NCI-H2227 (cell line): ENCODE data around the gene CRYBG2.
A peak's percentile ranks its signal among the peaks of the same experiment; 100 is the strongest.
"Not testable (repeated sequence)": the region's sequence is repeated elsewhere in the genome, so short reads cannot be mapped to it uniquely, and the experiment has no call there.

Experiments
- DNase-seq: peaks from one replicate; lab custom pipeline; 2025; ENCODE audit not compliant: unreplicated experiment; lab: John Stamatoyannopoulos, UW

Gene CRYBG2, protein sequence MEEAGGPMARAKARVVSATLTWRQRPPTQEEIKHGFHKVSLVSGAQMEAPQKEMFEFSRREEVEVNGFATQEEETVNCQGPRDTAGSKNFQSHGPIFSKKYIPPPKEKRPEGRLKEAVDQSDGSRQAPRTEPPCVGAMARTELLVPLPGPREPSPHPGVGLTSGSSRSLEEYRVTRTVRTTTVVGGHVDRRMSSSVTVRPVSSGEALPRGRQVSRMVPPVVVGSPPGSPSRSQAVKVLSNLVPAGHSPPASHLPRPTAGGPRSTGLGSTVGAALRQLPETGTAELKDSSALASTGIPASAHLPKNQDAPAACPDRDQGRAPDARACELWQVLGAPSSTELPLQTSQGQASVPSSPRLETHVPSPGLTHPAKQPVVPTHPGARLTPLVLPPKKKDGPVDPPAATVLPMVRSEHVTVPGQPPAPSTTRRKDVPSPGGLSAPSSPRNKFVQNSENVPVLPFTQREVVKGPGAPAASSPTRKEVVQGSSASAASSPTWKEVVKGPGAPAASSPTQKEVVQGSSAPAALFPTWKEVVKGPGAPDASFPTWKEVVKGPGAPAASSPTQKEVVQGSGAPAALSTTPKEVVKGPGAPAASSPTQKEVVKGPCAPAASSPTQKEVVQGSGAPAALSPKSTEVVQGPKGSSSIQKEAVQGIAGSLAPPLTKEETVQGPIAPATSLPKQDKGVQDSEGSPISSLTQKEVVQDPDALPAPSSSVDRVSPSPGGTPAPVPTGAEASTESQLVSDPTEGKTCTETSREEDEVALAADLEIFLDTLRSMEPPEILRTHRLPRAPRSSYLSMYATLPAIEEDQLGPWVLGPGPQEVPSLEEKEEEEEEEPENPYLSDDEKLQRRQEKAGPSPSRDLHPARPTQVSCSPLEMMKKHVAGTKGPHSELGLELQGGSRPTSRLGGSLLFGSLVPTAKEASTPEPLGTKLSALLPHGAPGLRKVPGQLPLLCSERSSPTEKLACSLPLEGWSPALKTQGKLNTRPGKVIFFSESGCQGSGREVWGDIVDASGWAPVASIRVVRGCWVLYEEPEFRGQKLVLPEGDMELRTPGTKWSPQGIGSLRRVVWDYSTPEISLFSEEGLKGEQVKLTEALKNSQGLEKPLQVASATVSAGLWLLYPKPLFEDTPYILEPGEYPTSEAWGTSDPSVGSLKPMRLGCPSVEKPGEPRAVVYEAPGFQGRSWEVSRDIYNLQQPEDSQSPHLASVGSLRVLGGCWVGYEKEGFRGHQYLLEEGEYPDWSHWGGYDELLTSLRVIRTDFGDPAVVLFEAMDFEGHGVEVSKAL (N-terminal part only)

DNA sequence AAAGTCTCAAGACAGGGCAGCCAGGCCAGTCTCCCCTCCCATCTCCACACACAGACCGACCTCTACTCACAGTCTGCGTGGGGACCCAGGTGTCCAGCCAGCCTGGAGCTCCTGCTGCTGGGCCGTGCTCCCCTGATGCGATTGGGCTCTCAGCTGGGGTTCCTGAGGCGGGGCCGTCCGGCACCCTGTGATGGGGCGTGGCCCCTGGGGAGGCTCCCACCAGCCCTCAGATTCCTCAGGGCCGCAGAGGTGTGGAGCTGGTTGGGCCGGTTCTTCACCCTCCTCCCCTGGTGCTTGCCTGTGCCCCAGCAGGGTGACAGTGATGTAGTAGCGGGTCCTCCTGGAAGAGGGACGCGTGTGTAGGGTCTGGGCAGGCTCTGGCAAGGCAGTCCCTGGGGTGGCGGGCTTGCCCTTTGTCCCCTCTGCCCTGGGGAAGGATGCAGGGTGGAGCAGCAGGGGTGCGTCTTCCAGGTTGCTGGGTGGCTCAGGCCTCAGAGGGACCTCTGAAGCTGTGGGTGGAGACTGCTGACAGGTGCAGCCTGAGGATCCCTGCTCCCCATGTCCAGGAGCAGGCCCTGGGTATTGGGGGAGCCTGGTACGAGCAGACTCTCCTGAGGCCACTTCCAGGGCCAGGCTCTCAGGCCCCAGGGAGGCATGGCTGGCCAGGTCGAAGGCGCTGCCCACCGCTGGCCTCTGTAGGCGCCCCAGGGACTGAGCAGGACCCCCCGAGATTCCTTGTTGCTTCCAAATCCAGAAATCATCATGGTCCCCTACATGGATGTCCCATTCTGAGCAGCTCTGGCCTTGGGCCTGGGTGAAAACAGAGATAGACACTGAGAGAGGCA is at the start of gene CRYBG2:
TSS of gene CRYBG2 (minus strand) at position 155 of the 845 bp plus-strand sequence. CDS start 7,473 bp downstream, outside the sequence.
- DNase-seq: no peak

GRCh38 chr1:26403656-26404055 is 49.7 kb upstream of the CRYBG2 start:
- DNase-seq: no peak

DNA sequence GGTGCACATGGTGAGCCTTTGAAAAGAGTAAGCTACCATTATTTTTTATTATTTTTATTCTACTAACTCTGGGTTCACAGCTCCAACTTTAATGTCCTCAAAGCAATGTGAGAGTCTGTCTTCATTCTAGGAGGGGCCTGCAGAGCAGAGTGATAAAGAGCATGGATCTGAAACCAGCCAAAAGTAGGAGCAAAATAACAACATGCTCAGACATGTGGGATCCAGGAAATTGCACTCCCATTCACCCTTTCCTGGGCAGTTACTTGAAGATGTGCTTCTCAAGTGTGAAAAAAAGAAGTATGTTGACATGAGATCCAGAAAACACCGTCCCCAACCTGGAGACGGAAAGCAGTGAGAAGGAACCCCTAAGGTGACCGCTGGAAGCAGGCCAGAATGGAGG is 48.0 kb upstream of the CRYBG2 start:
- no peak for DNase-seq

DNA sequence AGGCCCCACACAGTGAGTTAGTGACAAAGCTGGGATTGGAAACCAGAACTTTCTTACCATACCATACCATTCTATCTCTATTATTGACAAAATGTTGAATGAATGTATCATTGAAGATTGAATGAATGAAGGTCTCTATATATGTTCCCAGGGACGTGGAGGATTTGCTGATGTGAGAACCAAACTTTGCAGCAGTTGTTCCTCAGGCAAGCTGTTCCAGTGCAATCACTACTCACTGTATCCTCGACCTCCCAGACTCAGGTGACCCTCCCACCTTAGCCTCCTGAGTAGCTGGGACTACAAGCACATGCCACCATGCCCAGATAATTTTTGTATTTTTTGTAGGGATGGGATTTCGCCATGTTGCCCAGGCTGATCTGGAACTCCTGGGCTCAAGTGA is 45.1 kb upstream of the CRYBG2 start:
- no peak for DNase-seq

DNA sequence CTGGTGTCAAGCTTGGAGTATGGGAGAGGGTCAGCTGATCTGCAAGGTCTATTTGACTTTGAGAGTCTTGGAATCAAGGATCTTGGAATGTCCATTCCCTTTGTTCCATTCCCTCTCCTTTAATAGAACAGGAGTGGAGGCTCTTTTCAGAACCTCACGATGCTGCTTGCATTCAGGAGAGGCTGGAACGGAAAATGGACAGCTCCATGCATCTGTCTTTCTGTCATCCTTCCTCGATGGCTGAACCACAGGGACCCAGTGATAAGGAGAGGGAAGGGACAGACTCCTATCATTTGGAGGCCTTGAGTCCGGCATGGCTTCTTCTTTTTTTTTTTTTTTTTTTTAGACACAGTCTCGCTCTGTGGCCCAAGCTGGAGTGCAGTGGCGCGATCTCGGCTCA is 41.8 kb upstream of the CRYBG2 start:
- no peak for DNase-seq

DNA sequence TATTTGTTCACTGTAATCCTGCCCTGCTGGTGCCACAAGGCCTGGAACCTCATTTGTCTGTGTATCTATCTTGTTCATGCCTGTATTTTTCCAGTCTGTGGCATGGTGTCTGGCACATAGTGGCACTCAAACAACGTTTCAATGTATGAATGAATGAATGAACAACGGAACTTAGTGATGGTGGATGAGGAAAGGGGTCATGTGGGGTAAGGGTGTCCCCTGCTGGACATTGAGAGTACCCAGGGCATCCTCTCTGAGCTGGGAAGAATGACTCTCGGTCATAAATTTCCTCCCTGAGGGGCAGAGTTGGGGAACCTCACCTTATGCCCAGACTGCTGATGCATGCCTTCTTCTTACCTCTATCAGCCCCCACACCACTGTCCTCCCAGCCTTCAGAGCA is 37.5 kb upstream of the CRYBG2 start:
- peak; percentile 29 for DNase-seq

- DNase-seq: no peak
Measured at GRCh38 chr1:26389604-26390247, 35.8 kb upstream of the CRYBG2 start.

DNA sequence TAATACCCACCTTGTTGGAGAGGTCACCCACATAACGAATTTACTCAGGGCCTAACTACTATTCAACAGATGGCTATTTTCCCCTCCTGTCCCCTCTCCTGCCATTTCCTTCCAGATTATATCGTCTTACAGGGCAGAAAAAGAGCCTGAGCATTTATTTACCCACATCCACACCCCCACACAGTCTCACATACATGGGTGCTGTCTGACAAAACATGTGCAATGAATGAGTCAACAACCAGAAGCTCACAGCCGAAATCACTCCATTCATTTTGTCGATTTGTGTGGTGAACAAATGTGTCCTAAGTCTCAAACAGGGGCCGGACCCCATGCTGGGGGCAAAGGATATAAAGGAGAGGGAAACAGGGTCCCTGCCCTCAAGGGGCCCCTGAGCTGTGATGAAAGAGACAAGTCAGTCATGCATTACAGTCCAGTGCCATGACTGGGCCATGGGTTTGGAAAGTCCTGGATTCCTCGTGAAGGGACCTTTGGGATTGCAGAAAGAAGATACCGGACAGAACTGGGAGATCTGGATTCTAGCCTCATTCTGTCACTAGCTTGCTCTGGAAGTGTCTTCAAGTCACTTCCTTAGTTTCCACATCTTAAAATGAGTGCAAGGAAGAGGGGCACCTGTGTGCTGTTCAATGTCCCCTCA is 35.0 kb upstream of the CRYBG2 start:
- DNase-seq: no peak

DNA sequence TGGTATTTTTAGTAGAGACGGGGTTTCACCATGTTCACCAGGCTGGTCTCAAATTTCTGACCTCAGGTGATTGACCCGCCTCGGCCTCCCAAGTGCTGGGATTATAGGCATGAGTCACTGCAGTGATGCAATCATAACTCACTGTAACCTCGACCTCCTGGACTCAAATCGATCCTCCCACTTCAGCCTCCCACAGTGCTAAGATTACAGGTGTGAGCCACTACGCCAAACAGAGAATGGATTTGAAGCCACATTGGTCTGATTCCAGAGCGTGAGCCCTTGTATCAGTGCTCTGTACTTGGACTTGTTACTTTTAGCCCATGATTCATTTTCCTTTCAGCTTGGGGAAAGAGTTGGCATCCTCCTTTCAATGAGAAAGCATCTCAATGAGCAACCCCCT is 33.5 kb upstream of the CRYBG2 start:
- no peak for DNase-seq

DNA sequence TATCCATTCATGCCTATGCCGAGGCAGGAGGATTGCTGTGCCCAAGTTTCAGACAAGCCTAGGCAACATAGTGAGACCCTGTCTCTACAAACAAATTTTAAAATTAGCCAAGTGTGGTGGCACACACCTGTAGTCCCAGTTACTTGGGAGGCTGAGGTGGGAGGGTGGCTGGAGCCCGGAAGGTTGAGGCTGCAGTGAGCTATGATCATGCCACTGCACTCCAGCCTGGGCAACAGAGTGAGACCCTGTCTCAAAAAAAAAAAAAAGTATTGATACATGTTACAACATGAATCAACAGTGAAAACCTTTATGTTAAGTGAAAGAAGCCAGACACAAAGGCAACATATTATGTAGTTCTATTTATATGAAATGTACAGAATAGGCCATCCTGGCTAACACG is 31.1 kb upstream of the CRYBG2 start:
- DNase-seq: not testable (repeated sequence)

- no peak for DNase-seq
Measured at GRCh38 chr1:26384076-26384475, 30.1 kb upstream of the CRYBG2 start.

DNA sequence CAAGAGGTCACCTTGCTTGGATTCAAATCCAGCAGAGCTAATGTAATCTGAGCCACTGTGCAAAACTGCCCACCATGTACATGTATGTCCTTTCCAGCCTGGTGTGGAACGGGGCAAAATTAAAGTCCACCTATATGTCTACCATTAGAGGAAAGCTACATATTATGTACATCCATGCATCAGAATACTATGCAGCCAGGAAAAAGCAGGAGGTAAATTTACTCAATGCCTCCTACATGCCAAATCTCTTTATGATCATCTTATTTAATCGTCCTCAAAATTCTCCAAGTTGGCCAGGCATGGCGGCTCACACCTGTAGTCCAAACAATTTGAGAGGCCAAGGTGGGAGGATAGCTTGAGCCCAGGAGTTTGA is 24.9 kb upstream of the CRYBG2 start:
- DNase-seq: no peak

- DNase-seq: no peak
Measured at GRCh38 chr1:26378088-26378878, 24.4 kb upstream of the CRYBG2 start.

DNA sequence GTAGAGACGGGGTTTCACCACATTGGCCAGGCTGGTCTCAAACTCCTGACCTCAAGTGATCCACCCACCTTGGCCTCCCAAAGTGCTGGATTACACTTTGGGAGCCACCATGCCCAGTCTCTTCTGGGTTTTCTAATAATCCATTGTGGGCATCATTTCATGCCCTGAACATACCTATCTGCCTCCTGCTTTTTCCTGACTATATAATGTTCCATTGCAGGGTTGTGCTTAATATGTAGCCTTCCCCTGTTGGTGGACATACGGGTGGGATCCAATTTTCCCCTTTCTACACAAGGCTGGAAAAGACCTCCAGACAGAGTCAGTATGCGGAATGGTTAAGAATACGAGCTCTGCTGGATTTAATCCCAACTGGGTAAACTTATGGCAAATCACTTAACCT is 22.1 kb upstream of the CRYBG2 start:
- DNase-seq: no peak

- DNase-seq: no peak
Measured at GRCh38 chr1:26375081-26375480, 21.2 kb upstream of the CRYBG2 start.

GRCh38 chr1:26374361-26374760 is 20.4 kb upstream of the CRYBG2 start:
- not testable (repeated sequence) for DNase-seq

- DNase-seq: no peak
Measured at GRCh38 chr1:26373789-26374188, 19.9 kb upstream of the CRYBG2 start.

DNA sequence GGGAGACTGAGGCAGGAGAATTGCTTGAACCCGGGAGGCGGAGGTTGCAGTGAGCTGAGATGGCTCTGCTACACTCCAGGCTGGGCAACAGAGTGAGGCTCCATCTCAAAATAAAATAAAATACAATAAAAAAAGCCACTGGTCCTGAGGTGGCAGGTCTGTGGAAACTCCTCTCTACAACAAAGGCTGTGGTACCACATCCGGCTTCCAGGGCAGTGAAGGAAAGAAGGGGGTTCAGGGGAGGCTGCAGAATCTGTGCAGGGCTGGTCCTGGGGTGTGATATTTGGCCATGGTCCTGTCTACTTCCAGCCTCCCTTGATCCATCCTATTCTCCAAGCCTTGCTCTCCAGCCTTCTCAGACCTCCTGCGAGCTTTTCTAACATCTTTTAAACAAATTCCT is 19.4 kb upstream of the CRYBG2 start:
- DNase-seq: no peak

GRCh38 chr1:26372611-26373010 is 18.7 kb upstream of the CRYBG2 start, which contains the start of gene ZNF683:
TSS of gene ZNF683 (minus strand) at chr1:26372750. CDS start at chr1:26368571, 4,179 bp downstream.
- not testable (repeated sequence) for DNase-seq
